ENCODE measurements around the gene HK3.

HK3 gene

GRCh38 chr5:176865964-176866363 is 33.2 kb downstream of the HK3 start:
- DNase-seq, result no peak

- DNase-seq, result no peak
Observed at GRCh38 chr5:176864755-176865154, 34.4 kb downstream of the HK3 start.

- no peak for DNase-seq
Observed at GRCh38 chr5:176863765-176864098, 35.4 kb downstream of the HK3 start.

- no peak for DNase-seq
Observed at GRCh38 chr5:176863041-176863764, 35.9 kb downstream of the HK3 start.

- DNase-seq, result no peak
Observed at GRCh38 chr5:176862330-176862995, 36.7 kb downstream of the HK3 start.

- no peak for DNase-seq
Observed at GRCh38 chr5:176861276-176861675, 37.9 kb downstream of the HK3 start.

- DNase-seq, result no peak
Observed at GRCh38 chr5:176860381-176860780, 38.8 kb downstream of the HK3 start.

GRCh38 chr5:176859916-176860315 is 39.2 kb downstream of the HK3 start:
- no peak for DNase-seq

GRCh38 chr5:176857894-176858273 is 41.3 kb downstream of the HK3 start:
- no peak for DNase-seq

GRCh38 chr5:176857216-176857893 is 41.8 kb downstream of the HK3 start:
- no peak for DNase-seq

- DNase-seq, result no peak
Observed at GRCh38 chr5:176856746-176857145, 42.4 kb downstream of the HK3 start.

- no peak for DNase-seq
Observed at GRCh38 chr5:176855598-176855997, 43.5 kb downstream of the HK3 start.

- no peak for DNase-seq
Observed at GRCh38 chr5:176854164-176854563, 45.0 kb downstream of the HK3 start.

- no peak for DNase-seq
Observed at GRCh38 chr5:176853151-176853778, 45.9 kb downstream of the HK3 start.

- DNase-seq, result no peak
Observed at GRCh38 chr5:176851871-176852658, 47.1 kb downstream of the HK3 start.

- no peak for DNase-seq
Observed at GRCh38 chr5:176851380-176851779, 47.8 kb downstream of the HK3 start.

- no peak for DNase-seq
Observed at GRCh38 chr5:176850371-176851245, 48.5 kb downstream of the HK3 start.

GRCh38 chr5:176849611-176850227 is 49.4 kb downstream of the HK3 start:
- DNase-seq, result no peak

- no peak for DNase-seq
Observed at GRCh38 chr5:176848651-176849050, 50.5 kb downstream of the HK3 start.

GRCh38 chr5:176847726-176848290 is 51.3 kb downstream of the HK3 start:
- DNase-seq, result no peak

GRCh38 chr5:176847148-176847547 is 52.0 kb downstream of the HK3 start:
- DNase-seq, result no peak

All from GOT3 (cell line).